Prostate gland (tissue), 2 donors: Measurements from ENCODE around the gene MSMO1. TPM values are rescaled to one million over a fixed set of nuclear protein-coding genes. Genes with fewer than 3 reads are reported as not detected.

Experiments
- DNase-seq: peaks from one replicate; pipeline ENCODE4 v3.0.0-alpha.2; 2019; ENCODE audit warnings: low spot score
- H3K27ac ChIP-seq, 2 donors: fragments of 200-600 bp; sonication (generic); 2 replicates each; pipeline ENCODE4 v1.5.1; 2017 to 2019
- H3K27me3 ChIP-seq: fragments of 200-600 bp; sonication (generic); replicated peaks from 2 replicates; pipeline ENCODE4 v1.5.1; 2019; ENCODE audit not compliant: insufficient read depth
- H3K36me3 ChIP-seq, 2 donors: fragments of 200-600 bp; sonication (generic); 1 replicate in 1 of 2; 2 replicates in 1 of 2; pipeline versions ENCODE4 v1.5.1 to v1.8.1; 2017 to 2019
- H3K4me1 ChIP-seq: fragments of 200-600 bp; sonication (generic); replicated peaks from 2 replicates; pipeline ENCODE4 v1.5.1; 2019
- H3K4me3 ChIP-seq, 2 donors: fragments of 200-600 bp; sonication (generic); 2 replicates each; pipeline ENCODE4 v1.5.1; 2017 to 2019
- H3K9me3 ChIP-seq: fragments of 200-600 bp; sonication (generic); 2 replicates; pipeline ENCODE4 v1.5.1; 2017
- POLR2A ChIP-seq: fragments of 450-650 bp; IDR thresholded peaks from one replicate; pipeline ENCODE4 v1.6.1; 2016; ENCODE audit warnings: antibody characterized with exemption, mild to moderate bottlenecking
- POLR2AphosphoS5 ChIP-seq: sonication (generic); formaldehyde crosslinking; IDR thresholded peaks from one replicate; pipeline ENCODE4 v1.6.1; 2017; ENCODE audit warnings: antibody characterized with exemption
- WGBS: methylation state at CpG from one replicate; pipeline ENCODE4 v1.1.5; 2018; 5-methylcytosine and 5-hydroxymethylcytosine counted together
- intact Hi-C: fragments of 100-400 bp; cut with DNase I; formaldehyde crosslinking; loops from one replicate; pipeline ENCODE4 v1.14.2; 2022
- total RNA-seq, 2 donors: library from RNA; depleted of rRNA; stranded (reverse); fragments of >200 nt; gene quantifications; one replicate each; pipeline ENCODE4 v1.1.0, GENCODE V29; 2016
- TF ChIP-seq, protein P1 (sequence below), 4 experiments: fragments of 200-600 bp in 2 of 4; fragments of 450-650 bp in 2 of 4; sonication (generic) in 2 of 4; IDR thresholded peaks; 1 replicate in 3 of 4; 2 replicates in 1 of 4; pipeline ENCODE4 v1.5.1; 2016 to 2019; ENCODE audit warnings: antibody characterized with exemption in 4 of 4, mild to moderate bottlenecking in 2 of 4, moderate library complexity in 2 of 4

Gene MSMO1
- total RNA-seq, 2 donors from 2014 or later = 45.0 to 76.9 TPM

DNA sequence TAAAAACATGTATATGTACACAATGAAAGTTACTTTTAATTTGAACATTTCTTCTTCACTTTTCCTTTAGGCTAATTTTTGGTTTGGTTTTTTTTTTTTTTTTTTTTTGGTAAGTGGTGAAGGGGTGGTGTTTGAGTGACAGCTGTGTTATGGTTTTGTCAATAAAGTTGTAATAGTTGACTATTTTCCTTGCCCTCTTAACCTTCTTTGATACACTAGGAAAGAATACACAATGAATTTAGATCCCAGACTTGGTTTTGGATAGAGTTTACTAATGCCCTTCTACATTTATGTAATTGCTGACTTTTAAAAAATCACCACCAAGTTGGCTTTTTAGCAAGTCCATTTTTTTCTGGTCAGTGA lies 38.1 kb upstream of the MSMO1 start:
- H3K4me1 ChIP-seq = no peaks in the 10 kb centered on the region
- no peak for DNase-seq
- no peaks in the 10 kb centered on the region for H3K36me3 ChIP-seq
- no peaks in the 10 kb centered on the region for H3K27me3 ChIP-seq
- intact Hi-C loops = no loop called here
- H3K9me3 ChIP-seq = no peaks in the 10 kb centered on the region
- H3K27ac ChIP-seq = no peak overlapping the region
- H3K4me3 ChIP-seq = no peak overlapping the region
- TF ChIP-seq POLR2AphosphoS5 (no peak), POLR2A (no peak)
- TF ChIP-seq, protein P1, sequence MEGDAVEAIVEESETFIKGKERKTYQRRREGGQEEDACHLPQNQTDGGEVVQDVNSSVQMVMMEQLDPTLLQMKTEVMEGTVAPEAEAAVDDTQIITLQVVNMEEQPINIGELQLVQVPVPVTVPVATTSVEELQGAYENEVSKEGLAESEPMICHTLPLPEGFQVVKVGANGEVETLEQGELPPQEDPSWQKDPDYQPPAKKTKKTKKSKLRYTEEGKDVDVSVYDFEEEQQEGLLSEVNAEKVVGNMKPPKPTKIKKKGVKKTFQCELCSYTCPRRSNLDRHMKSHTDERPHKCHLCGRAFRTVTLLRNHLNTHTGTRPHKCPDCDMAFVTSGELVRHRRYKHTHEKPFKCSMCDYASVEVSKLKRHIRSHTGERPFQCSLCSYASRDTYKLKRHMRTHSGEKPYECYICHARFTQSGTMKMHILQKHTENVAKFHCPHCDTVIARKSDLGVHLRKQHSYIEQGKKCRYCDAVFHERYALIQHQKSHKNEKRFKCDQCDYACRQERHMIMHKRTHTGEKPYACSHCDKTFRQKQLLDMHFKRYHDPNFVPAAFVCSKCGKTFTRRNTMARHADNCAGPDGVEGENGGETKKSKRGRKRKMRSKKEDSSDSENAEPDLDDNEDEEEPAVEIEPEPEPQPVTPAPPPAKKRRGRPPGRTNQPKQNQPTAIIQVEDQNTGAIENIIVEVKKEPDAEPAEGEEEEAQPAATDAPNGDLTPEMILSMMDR (IDR thresholded peaks at IDR 0.05) = no peak

DNA sequence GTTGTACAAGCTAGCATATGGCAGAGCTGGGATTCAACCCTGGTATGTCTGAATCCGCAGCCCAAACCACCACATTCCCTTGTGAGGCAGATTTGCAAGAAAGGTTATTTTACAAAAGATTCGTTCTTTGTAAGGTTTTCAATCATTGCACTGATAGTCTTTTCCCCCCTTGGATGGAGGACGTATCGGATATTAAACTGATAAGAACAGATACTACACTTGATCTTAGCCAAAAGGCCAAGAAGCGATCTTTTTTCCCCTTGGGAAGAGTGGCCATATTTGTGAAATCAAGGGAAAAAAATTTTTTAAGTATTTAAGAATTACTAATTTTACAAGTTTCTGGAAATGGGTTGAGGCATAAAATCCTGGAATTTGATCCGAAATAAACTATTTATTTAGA lies 34.4 kb upstream of the MSMO1 start:
- H3K9me3 ChIP-seq = no peaks in the 10 kb centered on the region
- no peaks in the 10 kb centered on the region for H3K36me3 ChIP-seq
- H3K4me1 ChIP-seq = no peaks in the 10 kb centered on the region
- WGBS = 97% methylated on average over 6 of the region's 6 CpGs
- intact Hi-C loops = no loop called here
- no peak for DNase-seq
- H3K4me3 ChIP-seq = no peak overlapping the region
- no peaks in the 10 kb centered on the region for H3K27me3 ChIP-seq
- H3K27ac ChIP-seq = no peak overlapping the region
- TF ChIP-seq, protein P1 (IDR thresholded peaks at IDR 0.05) = no peak
- TF ChIP-seq POLR2A (no peak), POLR2AphosphoS5 (no peak)

DNA sequence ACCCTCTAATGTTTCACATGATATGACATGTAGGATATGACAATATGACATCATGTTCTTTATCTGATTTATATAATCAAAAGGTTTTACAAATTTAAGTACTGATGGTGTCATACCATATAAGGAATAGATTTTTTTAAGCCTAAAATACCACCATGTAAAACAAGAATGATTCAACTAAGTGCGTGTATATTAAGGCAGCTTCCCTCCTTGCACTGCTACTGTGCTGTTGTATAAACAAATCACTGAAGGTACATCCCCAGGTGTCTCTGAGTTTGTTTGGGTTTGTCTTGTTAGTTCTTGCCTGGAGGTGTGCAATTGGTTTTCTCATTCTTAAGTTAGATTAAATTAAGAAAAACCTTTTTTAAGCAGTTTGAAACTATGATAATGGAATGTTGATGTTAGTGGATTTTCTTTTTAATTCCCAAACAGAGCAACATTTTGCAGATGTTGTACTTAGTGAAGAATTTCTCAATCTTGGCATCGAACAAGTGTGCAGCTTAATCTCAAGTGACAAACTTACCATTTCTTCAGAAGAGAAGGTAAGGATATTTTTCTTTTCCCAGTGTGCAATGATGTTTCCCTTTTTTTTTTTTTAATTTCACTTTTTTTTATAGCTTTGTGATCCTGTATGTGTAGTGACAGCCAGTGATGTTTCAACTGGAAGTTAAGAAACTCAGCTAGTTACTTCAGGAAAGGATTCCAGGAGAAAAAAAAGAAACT lies 33.4 kb upstream of the MSMO1 start:
- Histone ChIP-seq H3K9me3 (no peaks in the 10 kb centered on the region), H3K4me1 (no peaks in the 10 kb centered on the region), H3K4me3 (no peak overlapping the region), H3K27me3 (no peaks in the 10 kb centered on the region), H3K27ac (no peak overlapping the region), H3K36me3 (no peaks in the 10 kb centered on the region)
- DNase-seq = no peak
- intact Hi-C loops = no loop called here
- whole genome bisulfite sequencing = 61% methylated on average over 2 of the region's 2 CpGs
- TF ChIP-seq POLR2AphosphoS5 (no peak), POLR2A (no peak)
- TF ChIP-seq, protein P1 (IDR thresholded peaks at IDR 0.05) = no peak

DNA sequence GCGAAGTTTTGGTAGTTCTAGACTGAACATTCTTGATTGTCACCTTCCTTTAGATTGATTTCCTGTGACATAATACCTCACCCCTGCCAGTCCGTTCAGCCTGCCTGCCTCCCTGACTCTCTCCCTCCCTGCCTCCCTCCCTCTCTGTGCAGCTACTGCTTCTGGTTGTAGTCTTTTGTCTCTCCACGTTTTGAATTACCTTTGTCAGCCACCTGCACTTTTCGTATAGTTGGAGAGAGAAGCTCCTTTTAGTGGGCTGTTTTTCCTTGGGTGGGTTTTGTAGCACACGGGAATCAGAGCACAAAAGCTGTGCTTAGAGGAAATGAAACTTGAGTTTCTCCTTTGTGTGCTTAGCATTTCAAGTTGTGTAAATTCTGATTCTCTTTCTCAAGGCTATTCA lies 32.6 kb upstream of the MSMO1 start:
- intact Hi-C loops = no loop called here
- DNase-seq = no peak
- no peaks in the 10 kb centered on the region for H3K4me1 ChIP-seq
- no peaks in the 10 kb centered on the region for H3K36me3 ChIP-seq
- TF ChIP-seq POLR2AphosphoS5 (no peak), POLR2A (no peak)
- TF ChIP-seq, protein P1 (IDR thresholded peaks at IDR 0.05) = no peak
- H3K27ac ChIP-seq = no peak overlapping the region
- H3K9me3 ChIP-seq = no peaks in the 10 kb centered on the region
- H3K4me3 ChIP-seq = no peak overlapping the region
- no peaks in the 10 kb centered on the region for H3K27me3 ChIP-seq
- WGBS = 58% methylated on average over 5 of the region's 5 CpGs

DNA sequence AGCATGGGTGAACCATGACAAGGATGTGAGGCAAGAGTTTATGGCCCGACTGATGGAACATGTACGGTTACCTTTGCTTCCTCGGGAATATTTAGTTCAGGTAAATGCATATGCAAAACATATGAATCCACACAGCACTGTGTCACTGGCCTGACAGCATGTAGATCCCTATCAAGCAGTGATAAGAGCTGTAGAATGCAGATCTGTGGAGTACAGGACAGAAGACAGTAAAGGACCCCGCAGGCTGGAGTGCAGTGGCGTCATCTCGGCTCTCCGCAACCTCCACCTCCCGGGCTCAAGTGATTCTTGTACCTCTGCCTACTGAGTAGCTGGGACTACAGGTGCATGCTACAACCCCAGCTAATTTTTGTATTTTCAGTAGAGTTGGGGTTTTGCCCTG lies 29.8 kb upstream of the MSMO1 start:
- no peak for DNase-seq
- Histone ChIP-seq H3K36me3 (no peaks in the 10 kb centered on the region), H3K4me3 (no peak overlapping the region), H3K27ac (no peak overlapping the region), H3K27me3 (no peaks in the 10 kb centered on the region), H3K9me3 (no peaks in the 10 kb centered on the region), H3K4me1 (no peaks in the 10 kb centered on the region)
- intact Hi-C loops = no loop called here
- 95% methylated on average over 8 of the region's 8 CpGs for WGBS
- TF ChIP-seq, protein P1 (IDR thresholded peaks at IDR 0.05) = no peak
- TF ChIP-seq POLR2A = no peak
